BJ (cell line): Measurements from ENCODE around the gene SLC8A2. TPM values are rescaled to one million over a fixed set of nuclear protein-coding genes. Genes with fewer than 3 reads are reported as not detected.

Experiments used
- CTCF ChIA-PET: fragments of 350-600 bp; formaldehyde crosslinking; extraction: SDS; loops from one replicate; lab custom pipeline; 2021; ENCODE audit warnings: antibody characterized with exemption, inconsistent platforms; lab: Yijun Ruan, JAX
- POLR2A ChIA-PET: fragments of 300-600 bp; sonication (Branson Sonifier 250); formaldehyde crosslinking; extraction: SDS; loops from one replicate; lab custom pipeline; 2021; ENCODE audit warnings: antibody characterized with exemption; lab: Charles Lee
- DNase-seq: peaks from one replicate; pipeline ENCODE4 v3.0.0-alpha.2; 2011; ENCODE audit warnings: low read depth
- H3K27me3 ChIP-seq: 2 replicates; pipeline ENCODE4 v1.6.0; 2011; ENCODE audit warnings: low read length; ENCODE audit not compliant: control insufficient read depth, insufficient read depth
- H3K36me3 ChIP-seq: 2 replicates; pipeline ENCODE4 v1.5.1; 2011; ENCODE audit warnings: low read length; ENCODE audit not compliant: control insufficient read depth, insufficient read depth
- H3K4me3 ChIP-seq: 2 replicates; pipeline ENCODE4 v1.5.1; 2011; ENCODE audit warnings: low read depth, mild to moderate bottlenecking, control low read depth, low read length
- polyA plus RNA-seq: library from polyadenylated mRNA; depleted of rRNA; stranded (reverse); fragments of >200 nt; gene quantifications from 2 replicates; pipeline ENCODE4 v1.2.3, GENCODE V29; 2011
- TF ChIP-seq, protein P1 (sequence below): IDR thresholded peaks from 2 replicates; pipeline ENCODE4 v1.5.1; 2011; ENCODE audit warnings: low read depth, mild to moderate bottlenecking, control low read depth, inconsistent platforms, low read length, moderate library complexity; ENCODE audit not compliant: insufficient read depth

The SLC8A2 gene
- polyA plus RNA-seq, 1 experiment: 0.02 TPM

DNA sequence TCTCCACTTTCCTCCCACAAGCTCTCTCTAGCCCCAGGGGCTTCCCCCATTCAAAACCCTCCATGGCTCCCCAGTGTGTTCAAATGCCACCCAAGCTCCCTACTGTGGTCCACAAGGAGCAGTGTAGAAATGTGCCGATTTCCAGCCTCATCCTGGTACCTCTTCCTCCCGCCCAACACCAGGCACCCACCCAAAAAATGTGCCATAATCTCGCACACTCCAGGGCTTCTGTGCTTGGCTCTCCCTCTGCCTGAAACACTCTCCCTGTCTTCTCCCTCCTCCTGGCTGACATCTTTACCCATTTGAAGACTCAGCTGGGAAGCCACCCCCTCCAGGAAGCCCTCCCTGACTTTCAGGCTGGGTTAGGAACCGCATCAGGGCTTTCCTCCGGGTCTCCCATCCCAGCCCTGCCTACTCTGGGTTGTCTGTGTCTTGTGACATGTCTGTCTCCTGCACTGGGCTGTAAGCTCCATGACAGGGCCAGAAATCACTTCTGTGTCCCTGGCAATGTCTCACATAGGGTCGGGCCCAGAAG, 35.7 kb downstream of the SLC8A2 start:
- no peaks in the 10 kb centered on the region for H3K36me3 ChIP-seq

DNA sequence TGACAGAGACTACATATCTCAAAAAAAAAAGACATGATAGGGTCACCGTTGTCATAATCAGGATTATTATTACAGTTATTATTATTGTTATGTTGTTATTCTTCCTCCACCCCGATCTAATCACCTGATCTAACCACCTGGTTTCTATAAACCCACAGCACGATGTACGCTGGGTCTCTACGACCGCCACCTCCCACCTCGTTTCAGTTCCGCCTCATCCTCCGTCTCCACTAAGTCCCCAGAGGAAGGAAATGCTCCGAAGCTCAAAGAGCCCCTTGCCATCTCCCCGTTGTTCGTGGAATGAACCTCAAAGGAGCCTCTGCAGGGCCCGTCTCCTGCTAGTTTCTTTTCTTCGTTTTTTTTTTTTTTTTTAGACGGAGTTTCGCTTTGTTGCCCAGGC, 36.5 kb downstream of the SLC8A2 start:
- H3K4me3 ChIP-seq: no peak overlapping the region
- POLR2A ChIA-PET: no interaction called here
- H3K36me3 ChIP-seq: no peaks in the 10 kb centered on the region
- no peak for DNase-seq
- CTCF ChIA-PET: interaction anchor here (0.6 to 10.0 kb wide), 10 partner anchors 49 to 354 kb away, joined by 3 to 428 read pairs (median 6); partner anchors contain the start of genes EHD2, KPTN, NAPA and NOP53
- H3K27me3 ChIP-seq: peaks cover 2% of the 10 kb centered on the region; the same call in 1 of the 2 replicates
- TF ChIP-seq, protein P1, sequence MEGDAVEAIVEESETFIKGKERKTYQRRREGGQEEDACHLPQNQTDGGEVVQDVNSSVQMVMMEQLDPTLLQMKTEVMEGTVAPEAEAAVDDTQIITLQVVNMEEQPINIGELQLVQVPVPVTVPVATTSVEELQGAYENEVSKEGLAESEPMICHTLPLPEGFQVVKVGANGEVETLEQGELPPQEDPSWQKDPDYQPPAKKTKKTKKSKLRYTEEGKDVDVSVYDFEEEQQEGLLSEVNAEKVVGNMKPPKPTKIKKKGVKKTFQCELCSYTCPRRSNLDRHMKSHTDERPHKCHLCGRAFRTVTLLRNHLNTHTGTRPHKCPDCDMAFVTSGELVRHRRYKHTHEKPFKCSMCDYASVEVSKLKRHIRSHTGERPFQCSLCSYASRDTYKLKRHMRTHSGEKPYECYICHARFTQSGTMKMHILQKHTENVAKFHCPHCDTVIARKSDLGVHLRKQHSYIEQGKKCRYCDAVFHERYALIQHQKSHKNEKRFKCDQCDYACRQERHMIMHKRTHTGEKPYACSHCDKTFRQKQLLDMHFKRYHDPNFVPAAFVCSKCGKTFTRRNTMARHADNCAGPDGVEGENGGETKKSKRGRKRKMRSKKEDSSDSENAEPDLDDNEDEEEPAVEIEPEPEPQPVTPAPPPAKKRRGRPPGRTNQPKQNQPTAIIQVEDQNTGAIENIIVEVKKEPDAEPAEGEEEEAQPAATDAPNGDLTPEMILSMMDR: no peak

More for the DNA sequence above, 35.7 kb downstream of the SLC8A2 start:
- no peak for DNase-seq
- TF ChIP-seq, protein P1: no peak
- POLR2A ChIA-PET: no interaction called here
- no peak overlapping the region for H3K4me3 ChIP-seq
- H3K27me3 ChIP-seq: peaks cover 2% of the 10 kb centered on the region; the same call in 1 of the 2 replicates
- CTCF ChIA-PET: interaction anchor here (0.7 to 10.0 kb wide), 20 partner anchors 8 to 357 kb away, joined by 3 to 428 read pairs (median 5); partner anchors contain the start of genes EHD2, KPTN and NAPA

DNA sequence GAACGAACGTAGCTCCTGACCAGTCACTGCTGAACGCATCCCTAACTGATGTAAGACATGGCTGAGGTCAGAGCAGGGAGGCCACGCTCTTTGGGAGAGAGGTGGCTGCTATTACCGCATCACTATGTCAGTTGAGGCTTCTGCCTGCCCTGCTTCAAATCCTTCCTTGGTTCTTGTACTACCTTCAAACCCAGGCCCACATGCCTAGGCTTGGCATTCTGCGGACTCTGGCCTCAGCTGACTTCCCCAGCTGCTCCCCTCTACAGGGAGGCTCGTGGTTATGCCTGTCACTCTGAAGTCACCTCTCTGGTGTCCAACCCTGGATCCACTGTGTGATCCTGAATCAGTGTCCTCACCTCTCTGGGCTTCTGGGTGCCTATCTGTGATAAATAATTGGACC, 37.6 kb downstream of the SLC8A2 start:
- CTCF ChIA-PET: interaction anchor here (0.7 to 10.0 kb wide), 5 partner anchors 50 to 355 kb away, joined by 3 to 428 read pairs (median 3); partner anchors contain the start of genes EHD2, KPTN and NOP53
- no peak for DNase-seq
- POLR2A ChIA-PET: no interaction called here
- Histone ChIP-seq H3K27me3 (peaks cover 2% of the 10 kb centered on the region; the same call in 1 of the 2 replicates), H3K36me3 (no peaks in the 10 kb centered on the region), H3K4me3 (no peak overlapping the region)
- TF ChIP-seq, protein P1: no peak

DNA sequence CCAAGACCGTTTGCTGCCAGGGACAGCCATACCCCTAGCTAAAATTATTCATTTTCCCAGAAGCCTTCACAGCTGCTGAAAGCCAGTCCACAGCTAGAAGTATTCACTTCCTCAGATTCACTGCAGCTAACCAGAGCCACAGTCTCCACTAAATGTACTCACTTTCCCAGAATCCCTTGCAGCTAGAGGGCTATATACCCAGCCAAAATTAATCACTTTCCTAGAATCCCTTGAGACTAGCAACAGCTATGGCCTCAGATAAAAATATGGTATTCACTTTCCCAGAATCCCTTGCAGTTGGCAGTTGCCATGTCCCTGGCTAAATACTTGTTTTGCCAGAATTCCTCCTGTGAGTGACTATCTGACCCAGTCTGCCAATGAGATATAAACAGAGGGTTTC, 38.6 kb downstream of the SLC8A2 start:
- H3K27me3 ChIP-seq: no peaks in the 10 kb centered on the region
- ChIA-PET CTCF (interaction anchor here (0.6 to 10.0 kb wide), 7 partner anchors 50 to 357 kb away, joined by 3 to 428 read pairs (median 3); partner anchors contain the start of genes EHD2 and KPTN), POLR2A (no interaction called here)
- TF ChIP-seq, protein P1: no peak
- H3K36me3 ChIP-seq: no peaks in the 10 kb centered on the region
- no peak overlapping the region for H3K4me3 ChIP-seq
- DNase-seq: no peak

DNA sequence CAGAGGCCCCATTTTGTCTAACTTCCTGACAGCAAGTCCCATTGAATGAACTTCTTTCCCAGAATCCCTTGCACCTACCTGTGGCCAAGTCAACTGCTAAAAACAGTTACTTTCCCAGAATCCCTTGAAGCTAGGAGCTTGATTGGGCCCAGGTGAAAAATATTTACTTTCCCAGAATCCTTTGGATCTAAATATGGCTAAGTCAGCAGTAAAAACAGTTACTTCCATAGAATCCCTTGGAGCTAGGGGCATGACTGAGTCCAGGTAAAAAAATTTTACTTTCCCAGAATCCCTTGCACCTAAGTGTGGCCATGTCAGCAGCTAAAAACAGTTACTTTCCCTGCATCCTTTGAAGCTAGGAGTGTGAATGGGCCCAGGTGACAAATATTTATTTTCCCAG, 39.2 kb downstream of the SLC8A2 start:
- POLR2A ChIA-PET: no interaction called here
- CTCF ChIA-PET: interaction anchor here (1.0 to 10.0 kb wide), 5 partner anchors 51 to 357 kb away, joined by 3 to 428 read pairs (median 3); partner anchors contain the start of genes EHD2 and KPTN
- TF ChIP-seq, protein P1: no peak
- DNase-seq: no peak
- Histone ChIP-seq H3K4me3 (no peak overlapping the region), H3K27me3 (no peaks in the 10 kb centered on the region), H3K36me3 (no peaks in the 10 kb centered on the region)
